Measurements from ENCODE around the gene SMCO2. TPM values are rescaled to one million over a fixed set of nuclear protein-coding genes. Genes with fewer than 3 reads are reported as not detected.

Gene SMCO2
- total and polyA plus RNA-seq, 9 of the 15 experiments (the other 6 are each of a cell fraction or from before 2014, with no cell fraction given) = not detected

- H2AFZ ChIP-seq (ENCODE audit: low read depth, low read length) = no peak overlapping the region
- POLR2A ChIA-PET = interaction anchor here (1.0 kb wide), 1 partner anchor 11 kb away, joined by 3 read pairs; no protein-coding TSS in a partner anchor
- in situ Hi-C loops (cut with MboI) (no loop called here), intact Hi-C loops (cut with micrococcal nuclease) (no loop called here)
- H3K4me2 ChIP-seq (ENCODE audit: insufficient read depth, low read length) = no peak overlapping the region
- no peaks in the 10 kb centered on the region for H3K79me2 ChIP-seq (ENCODE audit: control insufficient read depth, insufficient read depth, low read length)
- peaks cover 4 to 10% of the 10 kb centered on the region in 2 experiments; a peak in 3 of 5 replicates for H3K27me3 ChIP-seq (ENCODE audit: control insufficient read depth in 2 of 2, insufficient read depth in 2 of 2, low read length in 2 of 2)
- no peaks in the 10 kb centered on the region for H4K20me1 ChIP-seq (replicated peaks; ENCODE audit: control insufficient read depth, insufficient read depth, low read length)
- no peak overlapping the region for H3K4me3 ChIP-seq
- ATAC-seq = no peak
- H3K36me3 ChIP-seq (ENCODE audit: control insufficient read depth, insufficient read depth, low read length) = no peaks in the 10 kb centered on the region
- no TSS peak for BruUV-seq (replicated peaks)
- WGBS (ENCODE audit: insufficient coverage, low coverage, missing lambda C conversion rate) = 0% methylated on average over 5 of the region's 5 CpGs
- CTCF ChIA-PET (ENCODE audit: low intra/inter-chr PET ratio) = no interaction called here
- no peaks in the 10 kb centered on the region for H3K9me3 ChIP-seq (replicated peaks; ENCODE audit: control insufficient read depth, insufficient read depth, low read depth, low read length)
- no peak for DNase-seq (ENCODE audit: extremely low read depth in 1 of 4, low spot score in 3 of 4)
- no peaks in the 10 kb centered on the region for H3K4me1 ChIP-seq (replicated peaks in 1 of 2; ENCODE audit: control insufficient read depth in 2 of 2, insufficient read depth in 2 of 2, low read length in 2 of 2)
- FAIRE-seq = no peak
- H3K27ac ChIP-seq (ENCODE audit: extremely low read depth, low read depth, low read length) = no peak overlapping the region
- no peak overlapping the region for H3K9ac ChIP-seq (ENCODE audit: insufficient read depth in 1 of 2, low read depth in 2 of 2, low read length in 2 of 2)
- H3K9me1 ChIP-seq (ENCODE audit: control insufficient read depth, insufficient read depth, low read length) = no peaks in the 10 kb centered on the region
- TF ChIP-seq RBM14 (IDR thresholded peaks at IDR 0.05; ENCODE audit: borderline replicate concordance, insufficient read depth, low read depth, low read length) (no peak), ZNF239 (CRISPR knock-in tag; IDR thresholded peaks at IDR 0.05) (no peak), ZNF347 (CRISPR knock-in tag; IDR thresholded peaks at IDR 0.05; ENCODE audit: low read depth) (no peak), HMBOX1 (IDR thresholded peaks at IDR 0.05) (no peak), TSC22D4 (tag; IDR thresholded peaks at IDR 0.05) (no peak), ARID3A (IDR thresholded peaks at IDR 0.05; ENCODE audit: borderline replicate concordance, low read depth, low read length) (no peak), ZBTB5 (IDR thresholded peaks at IDR 0.05) (no peak), ZNF436 (CRISPR knock-in tag; IDR thresholded peaks at IDR 0.05) (no peak), RHOXF2B (CRISPR knock-in tag; conservative IDR thresholded peaks at IDR 0.05) (no peak), CEBPG (CRISPR knock-in tag; IDR thresholded peaks at IDR 0.05) (no peak), CEBPG (tag; conservative IDR thresholded peaks at IDR 0.05 in 1 of 2, IDR thresholded peaks at IDR 0.05 in 1 of 2) (no peak), L3MBTL2 (IDR thresholded peaks at IDR 0.05) (no peak), NFIC (IDR thresholded peaks at IDR 0.05) (no peak), ZNF165 (CRISPR knock-in tag; IDR thresholded peaks at IDR 0.05; ENCODE audit: borderline replicate concordance) (no peak)
Measured at GRCh38 chr12:27449893-27450534, 3.5 kb downstream of the SMCO2 start.

All from K562 (cell line).